Stimulated activated CD8-positive, alpha-beta memory T cell treated with anti-CD3 and anti-CD28 coated beads, Interleukin-2, amount 100 ng/mL, for 48 hours (primary cell): ENCODE data around the gene COMMD1.
"Not testable (repeated sequence)": the region's sequence is repeated elsewhere in the genome, so short reads cannot be mapped to it uniquely, and the experiment has no call there.

Experiments used
- DNase-seq, 2 donors: peaks; one replicate each; pipeline ENCODE4 v3.0.0-alpha.2; 2020; ENCODE audit warnings: low read depth in 2 of 2

The COMMD1 gene

GRCh38 chr2:62030902-62031301, 125.4 kb downstream of the COMMD1 start:
- DNase-seq, result no peak

DNA sequence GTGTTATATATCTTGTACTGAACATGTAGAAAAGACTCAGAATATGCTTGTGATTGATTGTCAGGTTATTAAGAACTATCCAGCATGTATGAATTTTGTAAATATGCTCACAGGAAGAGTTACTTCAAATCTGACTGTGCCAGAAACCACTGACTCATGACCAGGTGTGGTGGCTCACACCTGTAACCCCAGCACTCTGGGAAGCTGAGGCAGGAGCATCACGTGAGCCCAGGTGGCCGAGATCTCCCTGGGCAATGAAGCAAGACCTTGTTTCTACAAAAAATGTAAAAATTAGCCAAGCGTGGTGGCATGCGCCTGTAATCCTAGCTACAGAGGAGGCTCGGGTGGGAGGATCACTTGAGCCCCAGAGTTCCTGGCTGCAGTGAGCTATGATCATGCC, 126.6 kb downstream of the COMMD1 start:
- DNase-seq, result no peak

DNA sequence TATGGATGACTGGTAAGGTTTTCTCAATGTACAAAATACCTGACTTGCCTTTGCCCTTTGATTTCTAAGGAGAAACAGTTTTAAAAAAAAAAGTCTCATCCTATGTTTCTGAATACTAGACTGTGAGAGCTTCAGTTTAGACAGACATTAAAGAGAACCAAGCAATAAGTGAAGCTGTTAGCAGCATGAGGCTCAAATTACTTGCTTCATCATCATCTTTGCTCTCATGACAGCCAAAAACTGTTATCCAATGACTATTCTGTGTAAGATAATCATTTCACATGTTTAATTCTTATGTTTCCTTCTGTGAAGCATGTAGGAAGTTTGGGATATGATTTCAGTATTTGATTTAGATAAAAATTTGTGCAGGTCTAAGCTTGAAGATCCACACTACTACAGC, 129.2 kb downstream of the COMMD1 start:
- no peak for DNase-seq

DNA sequence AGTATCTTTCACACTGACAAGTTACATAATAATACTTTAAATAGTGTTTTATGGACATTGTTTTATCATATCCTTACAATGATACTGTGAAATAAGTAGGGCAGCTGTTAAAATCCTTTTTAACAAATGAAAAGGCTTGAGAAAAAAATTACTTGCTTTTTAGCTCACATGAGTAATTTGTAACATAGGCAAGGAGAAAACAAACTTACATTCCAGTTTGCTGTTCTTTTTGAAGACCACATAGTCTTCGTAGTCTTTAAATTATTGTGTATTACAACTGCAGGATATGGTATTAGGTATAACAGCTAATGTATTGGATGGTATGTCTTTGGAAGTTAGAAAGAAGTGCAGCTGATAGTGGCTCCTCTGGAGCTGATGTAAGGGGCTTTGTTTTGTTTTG, 130.8 kb downstream of the COMMD1 start:
- no peak for DNase-seq

- DNase-seq, result no peak
These were observed 131.3 kb downstream of the COMMD1 start for GRCh38 chr2:62036761-62037250.

DNA sequence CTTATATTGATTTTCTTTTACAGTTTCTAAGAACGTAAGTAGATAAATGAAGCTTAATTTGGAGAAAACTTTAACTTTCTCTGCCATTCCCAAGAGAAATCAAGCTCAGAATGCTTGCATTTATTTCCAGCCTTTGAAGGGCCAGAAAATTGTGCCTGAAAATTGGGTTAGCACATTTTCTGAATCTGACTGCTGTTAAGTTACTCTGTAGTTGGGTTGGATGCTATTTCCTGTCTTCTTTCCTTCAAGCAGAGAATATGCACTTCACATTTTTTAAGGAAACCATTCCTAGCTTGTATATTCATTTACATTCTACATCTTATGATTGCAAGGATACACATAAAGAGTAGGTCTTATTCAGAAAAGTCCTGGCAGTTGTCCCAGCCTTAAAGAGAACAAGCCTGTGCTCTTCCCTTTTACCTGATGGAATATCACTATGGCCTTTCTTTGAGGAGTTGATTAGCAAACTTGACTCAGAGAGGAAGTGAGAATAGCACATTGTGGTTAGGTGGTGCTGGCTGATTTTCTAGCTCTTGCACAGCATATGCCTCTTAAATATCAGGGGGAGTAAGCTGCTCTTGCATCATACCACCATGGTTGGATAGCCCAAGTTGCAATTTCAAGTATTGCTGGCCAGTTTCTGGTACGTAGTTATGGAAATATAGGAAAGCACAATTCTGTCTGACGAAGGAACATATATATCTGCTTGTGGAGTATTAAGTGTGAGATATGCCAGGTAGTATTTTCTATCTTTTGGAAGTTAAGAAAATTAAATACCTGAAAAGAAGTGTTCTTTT, 133.7 kb downstream of the COMMD1 start:
- peak; percentile 3 to 10 for DNase-seq

DNA sequence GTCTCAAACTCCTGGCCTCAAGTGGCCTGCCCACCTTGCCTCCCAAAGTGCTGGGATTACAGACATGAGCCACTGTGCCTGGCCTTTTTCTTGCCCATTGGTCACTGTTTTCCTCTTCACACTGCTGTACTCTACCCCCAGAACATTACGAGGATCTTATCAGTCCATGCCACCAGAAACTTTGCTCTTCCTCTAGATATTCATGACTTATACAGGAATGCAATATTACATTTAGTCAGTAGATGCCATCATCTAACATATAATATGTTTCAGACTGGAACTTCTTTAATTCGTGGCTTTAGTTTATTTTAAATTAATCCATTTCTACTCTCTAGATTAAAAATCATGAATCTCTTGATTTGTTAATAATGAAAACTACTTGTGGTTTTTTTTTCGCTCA, 135.5 kb downstream of the COMMD1 start:
- no peak for DNase-seq

- not testable (repeated sequence) for DNase-seq
These were observed 136.4 kb downstream of the COMMD1 start for GRCh38 chr2:62041701-62042385.

GRCh38 chr2:62042400-62042799, 136.9 kb downstream of the COMMD1 start:
- DNase-seq, result no peak

DNA sequence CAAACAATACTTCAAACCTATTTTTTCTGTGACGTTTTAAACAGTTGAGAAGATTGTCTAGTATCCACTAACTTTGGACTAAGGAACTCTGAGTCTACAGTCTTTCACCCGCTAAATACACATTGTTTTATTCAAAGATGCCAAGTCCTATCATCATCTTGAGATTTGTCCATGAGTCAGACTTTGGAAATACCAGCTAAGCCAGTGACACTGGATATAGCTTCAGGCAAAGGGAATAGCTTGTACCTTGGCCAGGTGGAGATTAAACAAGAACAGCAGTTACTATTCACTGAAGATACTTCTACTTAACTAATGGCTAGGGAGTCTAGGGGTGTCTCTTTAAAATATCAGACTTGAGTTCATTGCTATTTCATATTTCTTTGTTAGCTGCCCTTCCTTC, 137.5 kb downstream of the COMMD1 start:
- no peak for DNase-seq

- DNase-seq, result no peak
These were observed 139.6 kb downstream of the COMMD1 start for GRCh38 chr2:62045017-62045543.

GRCh38 chr2:62046141-62046540, 140.7 kb downstream of the COMMD1 start:
- no peak for DNase-seq

DNA sequence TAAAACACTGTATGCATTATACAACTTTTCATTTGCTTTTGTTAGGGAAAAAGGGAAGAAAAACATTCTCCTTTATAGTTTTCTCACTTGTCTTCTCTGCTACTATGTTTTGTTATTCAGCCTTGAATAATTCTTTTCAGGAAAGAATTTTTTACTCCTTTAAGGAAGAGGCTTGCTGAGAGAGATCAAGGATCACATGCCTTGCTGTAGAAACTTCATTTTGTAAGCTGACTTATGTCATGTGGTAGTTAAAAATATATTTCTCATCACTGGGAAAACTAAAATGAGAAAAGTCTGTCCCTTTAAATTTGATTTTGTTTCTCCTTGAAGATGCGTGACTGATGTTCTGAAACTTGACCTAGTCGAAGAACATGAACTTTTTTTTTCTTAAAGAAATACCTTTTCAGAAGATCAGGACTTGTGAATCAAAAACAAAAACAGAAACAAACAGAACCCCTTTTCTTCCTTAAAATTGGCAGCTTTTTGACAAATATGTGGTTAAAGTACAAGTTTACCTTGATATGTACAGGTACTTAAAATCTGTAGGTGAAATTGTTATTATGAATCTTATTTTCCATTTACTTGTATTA, 145.1 kb downstream of the COMMD1 start:
- DNase-seq, result no peak

DNA sequence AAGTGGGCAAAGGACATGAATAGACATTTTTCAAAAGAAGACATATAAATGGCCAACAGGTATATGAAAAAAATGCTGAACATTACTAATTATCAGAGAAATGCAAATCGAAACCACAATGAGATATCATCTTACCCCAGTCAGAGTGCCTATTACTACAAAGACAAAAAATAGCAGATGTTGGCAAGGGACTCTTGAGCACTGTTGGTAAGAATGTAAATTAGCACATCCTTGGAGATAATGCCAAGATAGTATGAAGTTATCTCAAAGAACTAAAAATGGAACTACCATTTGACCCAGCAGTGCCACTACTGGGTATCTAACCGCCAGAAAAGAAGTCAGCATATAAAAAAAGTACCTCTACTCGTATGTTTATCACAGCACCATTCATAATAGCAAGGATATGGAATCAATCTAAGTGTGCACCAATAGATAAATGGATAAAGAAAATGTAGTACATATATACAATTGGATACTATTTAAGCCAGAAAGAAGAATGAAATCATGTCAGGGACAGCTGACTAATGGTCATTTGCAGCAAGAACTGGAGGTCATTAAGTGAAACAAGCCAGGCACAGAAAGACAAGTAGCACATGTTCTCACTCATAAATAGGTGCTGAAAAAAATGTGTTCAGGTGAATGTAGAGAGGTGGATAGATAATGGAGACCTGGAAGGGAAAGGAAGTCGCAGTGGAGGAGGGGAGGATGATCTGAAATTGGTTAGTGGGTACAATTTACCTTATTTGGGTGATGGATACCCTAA, 148.7 kb downstream of the COMMD1 start:
- DNase-seq, result no peak

- DNase-seq, result no peak
These were observed 149.5 kb downstream of the COMMD1 start for GRCh38 chr2:62054916-62055450.

DNA sequence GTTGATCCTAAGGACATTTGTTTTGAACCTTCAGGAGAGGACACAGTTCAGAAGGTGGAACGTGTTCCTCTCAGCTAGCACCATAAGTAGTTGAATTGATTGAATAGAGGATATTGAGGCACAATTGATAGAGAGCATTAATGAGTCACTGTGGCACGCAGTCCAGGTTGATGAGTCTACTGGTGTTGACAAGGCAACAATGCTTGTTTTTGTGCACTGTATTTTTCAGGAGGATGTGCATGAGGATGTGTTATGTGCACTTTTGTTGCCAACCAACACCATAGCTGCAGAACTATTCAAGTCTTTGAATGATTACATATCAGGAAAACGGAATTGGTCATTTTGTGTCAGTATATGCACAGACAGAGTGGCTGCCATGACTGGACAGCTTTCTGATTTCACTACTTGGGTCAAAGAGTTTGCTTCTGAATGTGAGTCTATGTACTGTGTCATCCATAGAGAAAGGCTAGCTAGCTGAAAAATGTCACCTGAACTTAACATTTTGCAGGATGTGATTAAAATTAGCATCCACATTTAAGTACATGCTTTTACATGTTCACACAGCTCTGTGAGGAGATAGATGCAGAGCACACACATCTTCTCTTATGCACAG, 150.4 kb downstream of the COMMD1 start:
- no peak for DNase-seq

DNA sequence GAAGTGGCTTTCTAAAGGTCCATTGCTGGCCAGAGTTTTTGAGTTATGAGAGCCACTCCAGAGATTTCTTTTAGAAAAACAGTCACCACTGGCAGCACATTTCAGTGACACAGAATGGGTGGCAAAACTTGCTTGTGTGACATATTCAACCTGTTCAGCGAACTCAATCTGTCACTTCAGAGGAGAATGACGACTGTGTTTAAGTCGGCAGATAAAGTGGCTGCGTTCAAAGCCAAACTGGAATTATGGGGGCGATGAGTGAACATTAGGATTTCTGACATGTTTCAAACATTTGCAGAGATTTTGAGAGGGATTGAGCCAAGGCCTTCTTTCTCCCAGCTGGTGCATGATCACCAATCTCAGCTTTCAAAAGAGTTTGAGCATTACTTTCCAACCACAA, 150.9 kb downstream of the COMMD1 start:
- DNase-seq, result no peak

- DNase-seq, result no peak
These were observed 159.8 kb downstream of the COMMD1 start for GRCh38 chr2:62065243-62065642.

DNA sequence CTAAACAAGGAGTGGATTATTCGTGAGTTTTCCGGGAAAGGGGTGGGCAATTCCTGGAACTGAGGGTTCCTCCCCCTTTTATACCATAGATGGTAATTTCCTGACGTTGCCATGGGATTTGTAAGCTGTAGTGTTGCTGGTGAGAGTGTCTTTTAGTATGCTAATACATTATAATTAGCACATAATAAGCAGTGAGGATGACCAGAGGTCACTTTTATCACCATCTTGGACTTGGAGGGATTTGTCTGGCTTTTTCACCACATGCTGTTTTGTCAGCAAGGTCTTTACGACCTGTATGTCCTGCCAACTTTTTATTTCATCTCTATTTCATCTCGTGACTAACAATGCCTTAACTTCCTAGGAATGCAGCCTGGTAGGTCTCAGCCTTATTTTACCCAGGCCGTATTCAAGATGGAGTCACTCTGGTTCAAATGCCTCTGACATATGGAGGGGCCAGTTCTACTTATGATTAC, 165.7 kb downstream of the COMMD1 start:
- no peak for DNase-seq

GRCh38 chr2:62071760-62072680, 166.5 kb downstream of the COMMD1 start:
- no peak for DNase-seq
